Activated CD8-positive, alpha-beta memory T cell treated with anti-CD3 and anti-CD28 coated beads, Interleukin-2, amount 50 U/mL, for 48 hours (primary cell): ENCODE measurements around the gene ZNF10.

Experiments used
- DNase-seq: peaks from one replicate; pipeline ENCODE4 v3.0.0-alpha.2; 2020

ZNF10 gene

GRCh38 chr12:133202493-133203343 is 72.3 kb downstream of the ZNF10 start:
- no peak for DNase-seq

GRCh38 chr12:133203344-133204263 is 73.2 kb downstream of the ZNF10 start:
- no peak for DNase-seq

DNA sequence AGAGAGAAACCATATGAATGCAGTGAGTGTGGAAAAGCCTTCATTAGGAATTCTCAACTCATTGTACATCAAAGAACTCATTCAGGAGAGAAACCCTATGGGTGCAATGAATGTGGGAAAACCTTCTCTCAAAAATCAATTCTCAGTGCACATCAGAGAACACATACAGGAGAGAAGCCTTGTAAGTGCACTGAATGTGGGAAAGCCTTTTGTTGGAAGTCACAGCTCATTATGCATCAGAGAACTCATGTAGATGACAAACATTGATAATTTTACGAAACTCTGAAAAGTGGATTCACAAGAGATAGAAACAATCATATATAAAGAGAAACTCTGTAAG is 73.8 kb downstream of the ZNF10 start:
- no peak for DNase-seq

- no peak for DNase-seq
These were observed 76.0 kb downstream of the ZNF10 start for GRCh38 chr12:133206390-133206789.
